NCI-H1105 treated with DMSO at 0.1 percent for 48 hours (cell line): Measurements from ENCODE around the gene ADD2.
A peak's percentile ranks its signal among the peaks of the same experiment; 100 is the strongest.
"Not testable (repeated sequence)": the region's sequence is repeated elsewhere in the genome, so short reads cannot be mapped to it uniquely, and the experiment has no call there.

ENCODE experiments used
- DNase-seq: peaks from one replicate; lab custom pipeline; 2025; lab: John Stamatoyannopoulos, UW

ADD2 gene

DNA sequence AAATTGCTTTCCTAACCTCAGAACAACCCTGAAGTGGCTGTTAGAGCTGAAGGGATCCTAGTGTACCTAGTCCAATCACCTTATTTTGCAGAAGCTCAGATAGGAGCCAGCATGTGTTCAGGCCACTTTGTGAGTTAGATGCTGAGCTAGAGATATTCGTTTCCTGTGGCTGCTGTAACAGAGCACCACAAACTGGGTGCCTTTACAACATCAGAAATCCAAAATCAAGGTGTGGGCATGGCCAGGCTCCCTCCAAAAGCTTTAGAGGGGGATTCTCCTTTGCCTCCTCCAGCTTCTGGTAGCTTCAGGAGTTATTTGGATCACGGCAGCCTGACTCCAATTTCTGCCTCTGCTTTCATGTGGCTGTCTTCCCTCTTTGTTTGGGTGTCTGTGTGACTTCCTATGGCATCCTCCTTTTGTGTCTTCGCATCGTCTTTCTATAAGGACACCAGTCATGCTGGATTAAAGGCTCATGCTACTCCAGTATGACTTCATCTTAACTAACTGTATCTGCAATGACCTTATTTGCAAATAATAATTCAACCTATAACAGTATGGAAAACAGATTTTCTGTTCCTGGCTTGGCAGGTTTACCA is 128.1 kb downstream of the ADD2 start:
- no peak for DNase-seq

DNA sequence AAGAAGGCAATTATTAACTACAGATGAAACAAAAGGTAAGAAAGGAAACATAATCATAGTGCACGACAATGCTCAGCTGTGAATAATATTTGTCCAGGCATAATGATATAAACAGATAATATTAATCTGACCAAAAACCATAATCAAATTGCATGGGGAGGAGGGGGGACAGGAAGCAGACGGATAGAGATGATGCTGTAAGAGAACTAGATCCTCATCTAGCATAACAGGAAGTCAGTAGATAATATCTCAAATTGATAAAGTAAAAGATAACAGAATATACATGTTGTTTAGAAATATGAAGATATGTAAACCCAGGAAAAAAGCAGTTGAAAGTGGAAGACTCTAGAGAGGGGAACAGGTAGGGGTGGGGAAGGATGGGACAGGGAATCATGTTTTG is 129.4 kb downstream of the ADD2 start:
- DNase-seq: no peak

DNA sequence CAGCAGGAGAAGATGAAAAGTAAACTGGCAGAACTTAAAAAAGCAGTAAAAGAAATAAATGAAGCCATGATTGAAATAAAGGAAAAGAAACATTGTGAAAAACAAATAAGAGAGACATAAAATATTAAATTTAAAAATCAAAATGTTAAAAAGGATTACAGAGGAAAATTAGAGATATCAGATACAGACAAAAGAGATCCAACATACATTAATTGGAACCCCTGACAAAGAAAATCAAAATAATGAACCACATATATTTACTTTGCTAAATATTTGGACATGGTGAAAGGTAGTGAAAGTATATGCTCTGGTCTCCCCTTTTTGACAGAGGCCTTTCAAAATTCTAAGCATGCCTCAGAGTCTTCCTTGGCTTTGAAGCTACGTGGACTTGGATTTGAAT is 134.5 kb downstream of the ADD2 start:
- DNase-seq: no peak

DNA sequence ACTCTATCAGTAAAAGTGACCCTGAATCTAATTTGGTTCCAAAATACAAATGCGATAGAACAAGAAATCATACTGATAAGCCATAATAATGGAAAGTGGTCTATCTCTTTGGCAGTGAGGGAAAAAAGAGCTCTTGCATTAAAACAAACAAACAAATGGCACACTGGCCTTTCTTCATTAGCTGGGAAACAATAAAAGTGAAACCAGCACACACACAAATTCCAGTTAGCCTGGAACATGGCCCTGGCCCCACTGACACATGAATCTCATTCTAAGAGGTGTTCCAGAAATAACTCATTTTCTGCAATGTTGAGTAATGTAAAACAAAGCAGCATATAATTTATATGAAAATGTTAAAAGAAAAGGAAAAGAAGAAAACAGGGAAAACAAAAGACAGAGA is 135.0 kb downstream of the ADD2 start:
- DNase-seq: no peak

DNA sequence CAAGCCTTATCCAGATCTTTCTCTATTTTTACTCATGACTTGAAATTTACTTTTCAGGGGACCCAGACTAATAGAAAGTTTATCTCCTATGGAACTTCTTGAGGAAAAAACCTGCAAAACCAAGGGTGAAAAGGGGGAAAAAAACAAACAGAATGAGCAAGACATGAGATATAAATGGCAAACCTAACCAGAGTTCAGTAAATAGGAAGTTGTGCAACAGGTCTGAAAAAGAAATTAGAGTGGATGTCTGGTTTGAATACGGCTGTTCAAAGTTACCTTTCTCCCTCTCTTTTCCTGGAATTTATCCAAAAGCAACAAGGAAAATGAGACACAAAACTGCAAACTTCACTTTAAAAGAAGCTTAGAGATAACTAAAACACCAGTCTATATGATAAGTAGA is 135.6 kb downstream of the ADD2 start:
- no peak for DNase-seq

DNA sequence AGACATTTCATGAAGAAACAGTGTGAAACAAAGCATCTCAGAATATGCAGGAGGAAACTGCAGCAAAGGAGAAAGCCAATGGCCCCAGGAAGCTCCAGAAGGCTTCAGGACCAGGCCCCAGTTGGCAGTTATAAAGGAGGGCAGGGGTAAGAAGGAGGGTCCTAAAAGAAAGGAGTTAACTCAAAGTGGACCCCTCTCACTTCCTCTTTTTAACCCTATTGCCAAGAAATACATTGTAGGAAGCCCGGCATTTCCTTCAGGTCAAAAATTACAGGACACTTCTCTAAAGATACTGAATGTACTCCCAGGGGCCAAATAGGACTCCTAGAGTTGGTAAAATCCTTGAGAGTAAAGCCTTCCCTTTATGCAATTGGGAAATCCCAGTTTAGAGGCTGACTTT is 137.2 kb downstream of the ADD2 start:
- DNase-seq: no peak

DNA sequence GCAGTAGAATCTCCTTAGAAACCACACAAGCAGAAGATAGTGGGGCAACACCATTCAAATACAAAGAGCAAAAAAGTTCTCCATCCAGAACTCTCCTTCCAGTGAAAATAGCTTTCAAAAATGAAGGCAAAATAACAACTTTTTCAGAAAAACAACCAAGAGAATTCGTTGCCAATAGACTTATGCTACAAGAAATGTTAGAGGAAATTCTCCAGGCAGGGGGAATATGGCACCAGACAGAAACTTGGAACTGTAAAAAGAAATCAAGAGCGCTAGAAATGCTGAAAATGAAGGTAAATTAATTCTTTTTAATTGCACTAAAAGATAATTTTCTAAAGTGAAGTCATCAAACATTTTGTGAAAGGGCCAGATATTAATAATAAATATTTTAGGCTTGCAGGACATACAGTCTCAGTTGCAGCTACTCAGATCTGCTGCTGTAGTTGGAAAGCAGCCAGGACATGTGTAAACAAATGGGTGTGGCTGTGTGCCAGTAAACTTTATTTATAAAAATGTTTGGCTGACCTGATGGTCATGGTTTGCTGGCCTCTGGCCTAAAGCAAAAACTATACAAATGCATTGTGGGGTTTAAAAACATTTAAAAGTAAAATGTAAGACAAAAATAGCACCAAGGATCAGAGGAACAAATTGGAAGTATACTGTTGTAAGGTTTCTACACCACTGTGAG is 140.6 kb downstream of the ADD2 start:
- DNase-seq: peak; percentile 61

DNA sequence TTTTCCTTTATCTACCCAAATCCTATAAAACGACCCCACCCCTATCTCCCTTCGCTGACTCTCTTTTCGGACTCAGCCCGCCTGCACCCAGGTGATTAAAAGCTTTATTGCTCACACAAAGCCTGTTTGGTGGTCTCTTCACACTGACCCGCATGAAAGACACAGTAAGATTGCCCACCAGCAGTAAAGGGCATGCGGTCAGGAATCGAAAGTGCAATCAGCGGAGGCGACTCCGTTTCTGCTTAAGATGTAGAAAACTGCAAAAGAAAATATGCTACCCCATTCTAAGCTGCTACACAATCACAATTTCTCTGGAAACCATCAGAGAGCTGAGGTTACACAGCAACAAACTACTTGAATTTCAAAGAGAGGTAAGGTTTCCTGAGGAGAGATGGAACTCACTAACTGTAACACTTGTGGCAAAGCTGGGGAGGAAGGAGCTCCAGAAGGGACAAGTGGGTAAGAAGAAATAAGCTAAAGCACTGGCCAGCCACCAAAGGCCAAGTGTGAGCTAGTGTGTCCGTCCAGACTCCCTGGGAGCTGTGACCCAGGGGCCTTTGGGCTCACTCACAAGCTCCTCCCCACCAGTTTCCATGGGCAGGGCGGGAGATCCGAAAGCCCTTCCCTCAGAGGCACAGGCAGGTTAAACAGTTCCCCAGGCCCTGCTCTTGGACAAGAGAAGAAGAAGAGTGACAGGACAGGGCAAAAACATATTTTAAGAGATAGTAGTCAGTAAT is 141.6 kb downstream of the ADD2 start:
- no peak for DNase-seq

DNA sequence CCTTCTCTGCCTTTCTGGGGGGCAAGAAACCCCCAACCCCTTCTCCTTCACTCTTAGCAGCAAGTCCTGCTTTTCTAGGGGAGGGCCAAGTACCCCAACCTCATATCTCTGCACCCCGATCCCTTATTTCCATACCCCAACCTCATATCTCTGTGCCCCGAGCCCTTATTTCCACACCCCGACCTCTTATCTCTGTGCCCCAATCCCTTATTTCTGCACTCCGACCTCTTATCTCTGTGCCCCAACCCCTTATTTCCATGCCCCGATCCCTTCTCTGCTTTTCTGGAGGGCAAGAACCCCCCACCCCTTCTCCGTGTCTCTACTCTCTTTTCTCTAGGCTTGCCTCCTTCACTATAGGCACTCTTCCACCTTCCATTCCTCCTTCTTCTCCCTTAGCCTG is 146.5 kb downstream of the ADD2 start:
- DNase-seq: not testable (repeated sequence)

DNA sequence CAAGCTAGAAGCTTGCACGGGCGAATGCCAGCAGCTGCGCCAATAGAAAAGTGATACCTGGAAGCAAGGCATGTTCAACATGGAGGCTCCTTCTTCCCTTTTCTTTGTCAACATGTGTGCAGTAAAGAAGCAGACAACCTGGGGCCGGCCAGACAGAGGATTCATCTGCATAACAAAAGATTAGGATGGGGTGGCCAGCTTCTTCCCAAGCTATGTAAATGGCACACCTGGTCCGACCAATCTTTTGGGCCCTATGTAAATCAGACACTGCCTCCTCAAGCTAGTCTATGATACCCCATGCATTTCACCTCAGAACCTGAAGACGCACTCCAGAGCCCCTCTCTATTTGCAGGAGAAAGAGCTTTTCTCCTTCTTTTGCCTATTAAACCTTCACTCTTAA is 148.0 kb downstream of the ADD2 start:
- DNase-seq: no peak

DNA sequence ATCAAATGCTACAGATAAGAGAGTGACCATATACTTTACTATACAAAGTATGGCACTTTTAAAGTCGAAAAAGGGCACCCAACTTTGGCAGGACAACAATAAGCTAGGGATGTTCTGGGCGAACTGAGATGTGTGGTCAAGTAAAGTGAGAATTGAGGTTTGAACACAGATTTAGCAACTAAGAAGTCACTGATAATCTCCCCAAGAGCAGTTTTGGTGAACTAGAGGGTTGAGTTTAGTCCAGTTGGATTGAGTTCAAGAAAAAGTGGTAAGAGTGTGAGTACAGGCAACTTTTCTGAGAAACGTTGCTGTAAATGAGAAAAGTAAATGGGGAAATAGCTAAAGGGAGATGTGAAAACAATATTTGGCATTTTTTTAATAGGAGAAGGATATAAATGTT is 148.8 kb downstream of the ADD2 start:
- DNase-seq: no peak

DNA sequence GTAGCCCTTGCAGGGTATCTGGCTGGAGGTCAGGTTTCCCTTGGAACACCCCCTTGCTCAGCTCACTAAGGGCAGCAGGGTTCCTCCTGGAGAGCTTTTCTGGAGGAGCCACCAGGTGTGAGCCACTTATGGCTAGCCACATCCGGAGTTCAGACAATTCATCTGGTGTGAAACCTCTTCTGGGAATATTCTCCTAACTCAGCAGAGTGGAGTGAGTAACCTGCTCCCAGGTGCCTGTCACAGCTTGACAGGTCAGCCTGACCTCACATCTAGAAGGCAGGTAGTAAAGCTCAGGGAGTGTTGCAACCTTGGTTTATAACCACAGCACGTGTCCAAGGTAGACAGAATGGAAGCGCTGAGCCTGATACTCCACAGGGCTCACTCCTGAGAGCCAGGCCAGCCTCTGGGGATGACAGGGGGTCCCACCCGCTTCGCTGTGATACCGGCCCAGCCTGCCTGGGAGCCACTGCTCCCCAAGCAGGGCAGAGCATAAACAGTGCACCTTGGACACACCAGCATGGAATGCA is 151.8 kb downstream of the ADD2 start:
- DNase-seq: no peak

DNA sequence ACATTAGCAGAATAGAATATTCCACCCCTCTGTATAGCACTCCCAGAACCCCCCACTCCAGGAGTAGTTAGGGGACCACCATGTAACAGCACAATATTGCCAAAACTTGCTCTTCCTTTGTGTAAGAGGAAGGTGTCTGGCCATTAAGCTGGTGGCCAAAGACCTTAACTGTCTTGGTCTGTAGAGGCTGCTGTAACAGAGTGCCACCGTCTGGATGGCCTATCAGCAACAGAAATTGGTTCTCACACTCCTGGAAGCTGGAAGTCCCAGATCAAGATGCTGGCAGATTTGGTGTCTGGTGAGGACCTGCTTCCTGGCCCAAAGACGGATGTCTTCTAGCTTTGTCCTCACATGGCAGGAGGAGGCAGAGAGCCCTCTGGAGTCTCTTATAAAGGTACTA is 152.8 kb downstream of the ADD2 start:
- DNase-seq: no peak

DNA sequence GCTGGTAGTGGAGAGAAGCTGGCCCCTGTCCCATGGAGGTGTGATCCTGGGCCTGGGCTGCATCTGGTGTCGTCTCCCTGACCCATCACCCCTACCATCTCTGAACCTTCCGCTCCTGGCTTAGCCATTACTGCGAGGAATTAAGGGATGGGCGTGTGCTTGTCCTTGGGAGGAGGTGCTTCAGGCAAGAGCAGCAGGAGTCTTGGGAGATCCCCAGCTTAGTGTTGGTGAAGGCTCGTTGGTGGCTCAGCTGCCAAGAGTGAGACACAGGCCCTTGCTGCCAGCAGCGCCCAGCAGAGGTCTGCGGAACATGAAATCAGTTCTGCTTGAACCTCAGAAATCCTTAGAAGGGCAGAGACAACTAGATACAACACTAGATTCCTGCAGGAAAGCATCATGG is 154.5 kb downstream of the ADD2 start:
- DNase-seq: no peak

DNA sequence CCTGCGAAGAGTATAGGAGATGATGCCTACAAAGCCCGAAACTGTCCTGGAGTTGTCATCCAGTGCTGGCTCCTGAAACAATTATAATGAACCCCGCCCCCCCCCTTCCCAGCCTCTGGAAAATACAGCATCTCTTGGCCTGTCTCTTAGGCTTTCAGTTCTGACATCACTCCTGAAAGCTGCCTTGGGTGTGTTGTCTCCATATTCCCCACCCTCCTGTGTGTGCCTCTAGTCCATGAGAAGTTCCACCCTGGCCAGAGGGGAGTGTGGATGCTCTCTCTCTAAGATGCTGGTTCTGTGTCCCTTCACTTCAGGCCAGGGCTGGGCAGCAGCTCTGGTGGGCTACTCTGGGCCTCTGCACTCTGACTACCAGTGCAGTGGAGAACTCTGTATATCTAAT is 155.4 kb downstream of the ADD2 start:
- DNase-seq: no peak

DNA sequence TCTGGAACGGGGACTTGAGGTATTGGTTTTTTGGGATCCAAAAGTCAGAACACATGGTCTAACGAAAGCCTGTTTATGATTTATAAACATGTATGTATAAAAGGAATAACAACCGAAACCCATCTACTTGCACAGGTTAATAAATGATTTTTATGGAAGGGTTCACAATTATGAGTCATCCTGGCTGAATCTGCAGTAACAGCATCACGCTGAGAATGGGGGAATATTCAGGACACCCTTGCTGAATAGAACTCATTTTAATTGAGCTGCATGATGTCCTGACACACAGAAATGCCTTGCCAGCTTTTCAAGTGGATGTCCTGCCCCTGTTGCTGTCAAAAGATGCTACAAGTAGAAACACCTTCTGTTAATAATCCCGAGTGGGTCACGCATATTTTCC is 159.6 kb downstream of the ADD2 start:
- DNase-seq: no peak

DNA sequence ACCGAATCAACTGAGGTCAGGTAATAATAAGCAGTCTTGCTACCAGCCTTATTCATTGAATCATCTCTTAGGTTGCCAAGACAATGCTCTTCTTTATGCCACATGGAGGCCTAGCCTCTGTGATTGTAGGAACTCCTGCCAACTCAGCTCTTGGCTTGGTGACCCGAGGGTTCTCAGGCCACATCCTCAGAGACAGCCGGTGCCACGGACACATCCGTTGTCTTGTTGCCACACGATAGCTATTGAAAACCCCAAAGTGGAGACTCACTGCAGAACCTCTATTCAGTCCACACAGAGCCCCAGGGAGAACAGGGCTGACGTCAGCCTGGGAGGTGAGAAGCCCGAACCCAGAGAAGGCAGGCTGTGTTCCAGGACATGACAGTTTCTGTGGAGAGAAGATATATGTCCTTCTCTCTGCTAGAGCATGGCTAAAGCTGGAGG is 160.9 kb downstream of the ADD2 start:
- DNase-seq: no peak
